Esophagus squamous epithelium (tissue), 5 donors: ENCODE results near the gene ST7. TPM values are rescaled to one million over a fixed set of nuclear protein-coding genes. Genes with fewer than 3 reads are reported as not detected.

ENCODE experiments used
- DNase-seq: peaks from one replicate; lab custom pipeline; 2025; lab: John Stamatoyannopoulos, UW
- H3K27ac ChIP-seq, 4 donors: fragments of 200-600 bp; sonication (generic); one replicate each; pipeline ENCODE4 v1.5.1; 2016 to 2019; ENCODE audit warnings: mild to moderate bottlenecking in 1 of 4
- H3K27me3 ChIP-seq, 4 donors: fragments of 200-600 bp; sonication (generic); 1 replicate in 3 of 4; 2 replicates in 1 of 4; pipeline versions ENCODE4 v1.5.1 to v1.6.0; 2017 to 2021; ENCODE audit warnings: antibody characterized with exemption in 1 of 4
- H3K36me3 ChIP-seq, 3 donors: fragments of 200-600 bp; sonication (generic); one replicate each; pipeline ENCODE4 v1.5.1; 2016 to 2019
- H3K4me1 ChIP-seq, 3 donors: fragments of 200-600 bp; sonication (generic); one replicate each; pipeline ENCODE4 v1.5.1; 2017 to 2019
- H3K4me3 ChIP-seq, 4 donors: fragments of 200-600 bp; sonication (generic); 1 replicate in 3 of 4; 2 replicates in 1 of 4; pipeline ENCODE4 v1.5.1; 2016 to 2019; ENCODE audit warnings: mild to moderate bottlenecking in 2 of 4, moderate library complexity in 1 of 4
- H3K9me3 ChIP-seq, 3 donors: fragments of 200-600 bp; sonication (generic); one replicate each; pipeline ENCODE4 v1.5.1; 2016 to 2019
- CTCF ChIP-seq, 6 experiments: fragments of 450-650 bp in 4 of 6; fragments of 200-600 bp in 2 of 6; sonication (generic) in 2 of 6; IDR thresholded peaks; one replicate each; pipeline ENCODE4 v1.5.1; 2016 to 2019; ENCODE audit warnings: antibody characterized with exemption in 6 of 6, mild to moderate bottlenecking in 4 of 6, moderate library complexity in 4 of 6
- POLR2A ChIP-seq, 4 donors: fragments of 450-650 bp; IDR thresholded peaks; one replicate each; pipeline ENCODE4 v1.6.1; 2017; ENCODE audit warnings: antibody characterized with exemption in 4 of 4, mild to moderate bottlenecking in 4 of 4, moderate library complexity in 3 of 4
- WGBS, 2 donors: methylation state at CpG; one replicate each; pipeline ENCODE4 v1.1.5; 2018; 5-methylcytosine and 5-hydroxymethylcytosine counted together
- intact Hi-C: fragments of 100-400 bp; cut with DNase I; formaldehyde crosslinking; loops from one replicate; pipeline ENCODE4 v1.15.0; 2022
- total RNA-seq, 4 donors: library from RNA; depleted of rRNA; stranded (reverse); fragments of >200 nt; gene quantifications; one replicate each; pipeline ENCODE4 v1.1.0, GENCODE V29; 2016
- donor health status: DM: yes; HTN: yes; CAD: no.

ST7 gene
- total RNA-seq, 4 donors from 2014 or later: 12.9 to 18.0 (median 15.3) TPM

DNA sequence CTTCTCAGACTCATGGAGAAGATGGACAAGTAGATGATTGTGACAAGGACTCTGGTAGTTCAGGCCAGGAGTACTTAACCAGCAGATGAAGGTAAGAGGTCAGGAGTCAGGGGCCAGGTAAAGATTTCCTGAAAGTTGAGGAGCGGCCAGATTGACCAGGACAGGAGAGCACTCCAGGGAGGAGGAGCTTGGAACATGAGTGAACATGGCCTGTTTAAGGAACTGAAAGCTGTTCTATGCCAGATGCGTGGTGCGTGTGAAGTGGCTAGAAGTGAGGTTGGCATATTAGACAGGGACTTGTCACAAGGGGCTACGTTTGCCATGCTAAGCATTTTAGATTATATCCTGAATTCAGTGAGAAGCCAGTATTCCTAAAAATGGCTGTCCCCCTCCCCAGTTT, 212.4 kb downstream of the ST7 start:
- intact Hi-C loops: no loop called here
- H3K27me3 ChIP-seq: no peaks in the 10 kb centered on the region
- no peaks in the 10 kb centered on the region for H3K36me3 ChIP-seq
- no peak for DNase-seq
- H3K27ac ChIP-seq: no peak overlapping the region
- H3K9me3 ChIP-seq: no peaks in the 10 kb centered on the region
- H3K4me3 ChIP-seq: no peak overlapping the region
- H3K4me1 ChIP-seq: no peaks in the 10 kb centered on the region
- 80 to 81% methylated on average over 4 of the region's 4 CpGs for WGBS, 2 donors
- TF ChIP-seq CTCF (IDR thresholded peaks at IDR 0.05) (no peak), POLR2A (IDR thresholded peaks at IDR 0.05) (no peak)

GRCh38 chr7:117169907-117170306, 216.6 kb downstream of the ST7 start:
- intact Hi-C loops: no loop called here
- DNase-seq: no peak
- no peak overlapping the region for H3K4me3 ChIP-seq
- TF ChIP-seq CTCF (IDR thresholded peaks at IDR 0.05) (no peak), POLR2A (IDR thresholded peaks at IDR 0.05) (no peak)
- no peaks in the 10 kb centered on the region for H3K9me3 ChIP-seq
- no peaks in the 10 kb centered on the region for H3K27me3 ChIP-seq
- H3K4me1 ChIP-seq: no peaks in the 10 kb centered on the region
- no peak overlapping the region for H3K27ac ChIP-seq
- WGBS, 2 donors: 71 to 76% methylated on average over 4 of the region's 4 CpGs
- peaks cover 0 to 25% (median 0%) of the 10 kb centered on the region in 3 donors for H3K36me3 ChIP-seq

DNA sequence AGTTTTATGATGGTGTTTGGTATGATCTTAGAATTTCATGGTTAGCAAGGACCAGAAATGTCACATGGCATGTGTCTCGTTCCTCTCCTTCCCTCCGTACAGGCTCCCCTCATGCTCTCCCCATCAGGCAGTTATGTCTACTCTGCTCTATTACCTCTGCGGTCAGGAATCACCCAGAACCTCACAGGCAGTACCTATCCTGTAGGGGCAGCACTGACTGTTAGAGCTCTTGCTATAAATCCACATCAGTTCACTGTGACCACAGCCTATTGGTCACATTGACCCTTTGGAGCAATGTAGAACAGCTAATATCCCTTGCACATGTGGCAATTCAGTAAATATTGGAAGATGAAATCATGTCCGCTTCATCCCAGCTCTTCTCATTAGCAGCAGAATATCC, 217.8 kb downstream of the ST7 start:
- WGBS, 2 donors: 96% methylated on average over 4 of the region's 4 CpGs
- no peak for DNase-seq
- Histone ChIP-seq H3K27ac (no peak overlapping the region), H3K4me1 (no peaks in the 10 kb centered on the region), H3K9me3 (no peaks in the 10 kb centered on the region), H3K27me3 (no peaks in the 10 kb centered on the region), H3K4me3 (no peak overlapping the region), H3K36me3 (peaks cover 0 to 31% (median 0%) of the 10 kb centered on the region in 3 donors)
- TF ChIP-seq POLR2A (IDR thresholded peaks at IDR 0.05) (no peak), CTCF (IDR thresholded peaks at IDR 0.05) (no peak)
- intact Hi-C loops: no loop called here

GRCh38 chr7:117172283-117172682, 219.0 kb downstream of the ST7 start:
- Histone ChIP-seq H3K27me3 (no peaks in the 10 kb centered on the region), H3K4me1 (no peaks in the 10 kb centered on the region), H3K36me3 (peaks cover 0 to 31% (median 0%) of the 10 kb centered on the region in 3 donors), H3K27ac (no peak overlapping the region), H3K4me3 (no peak overlapping the region), H3K9me3 (no peaks in the 10 kb centered on the region)
- DNase-seq: no peak
- no peak for TF ChIP-seq POLR2A (IDR thresholded peaks at IDR 0.05)
- no peak for TF ChIP-seq CTCF (IDR thresholded peaks at IDR 0.05)
- intact Hi-C loops: no loop called here
- WGBS, 2 donors: 82 to 85% methylated on average over 2 of the region's 2 CpGs

GRCh38 chr7:117173035-117173770, 219.9 kb downstream of the ST7 start:
- Histone ChIP-seq H3K9me3 (no peaks in the 10 kb centered on the region), H3K36me3 (peaks cover 0 to 31% (median 0%) of the 10 kb centered on the region in 3 donors), H3K27me3 (no peaks in the 10 kb centered on the region), H3K4me3 (no peak overlapping the region), H3K27ac (no peak overlapping the region), H3K4me1 (no peaks in the 10 kb centered on the region)
- TF ChIP-seq POLR2A (IDR thresholded peaks at IDR 0.05): no peak
- no peak for TF ChIP-seq CTCF (IDR thresholded peaks at IDR 0.05)
- intact Hi-C loops: no loop called here
- DNase-seq: no peak
- 65 to 87% methylated on average over 6 of the region's 6 CpGs for WGBS, 2 donors
